ENCODE results near the gene STOML2.

STOML2 gene

GRCh38 chr9:35072461-35073278, 30.3 kb downstream of the STOML2 start, which contains the start of gene VCP:
Gene VCP, minus strand, starts transcription at chr9:35072625. Its CDS starts 272 bp downstream, at chr9:35072353.
- peak; percentile 99 for DNase-seq (ENCODE audit: low read depth)

GRCh38 chr9:35071814-35072460, 31.0 kb downstream of the STOML2 start:
- peak; percentile 82 for DNase-seq (ENCODE audit: low read depth)

DNA sequence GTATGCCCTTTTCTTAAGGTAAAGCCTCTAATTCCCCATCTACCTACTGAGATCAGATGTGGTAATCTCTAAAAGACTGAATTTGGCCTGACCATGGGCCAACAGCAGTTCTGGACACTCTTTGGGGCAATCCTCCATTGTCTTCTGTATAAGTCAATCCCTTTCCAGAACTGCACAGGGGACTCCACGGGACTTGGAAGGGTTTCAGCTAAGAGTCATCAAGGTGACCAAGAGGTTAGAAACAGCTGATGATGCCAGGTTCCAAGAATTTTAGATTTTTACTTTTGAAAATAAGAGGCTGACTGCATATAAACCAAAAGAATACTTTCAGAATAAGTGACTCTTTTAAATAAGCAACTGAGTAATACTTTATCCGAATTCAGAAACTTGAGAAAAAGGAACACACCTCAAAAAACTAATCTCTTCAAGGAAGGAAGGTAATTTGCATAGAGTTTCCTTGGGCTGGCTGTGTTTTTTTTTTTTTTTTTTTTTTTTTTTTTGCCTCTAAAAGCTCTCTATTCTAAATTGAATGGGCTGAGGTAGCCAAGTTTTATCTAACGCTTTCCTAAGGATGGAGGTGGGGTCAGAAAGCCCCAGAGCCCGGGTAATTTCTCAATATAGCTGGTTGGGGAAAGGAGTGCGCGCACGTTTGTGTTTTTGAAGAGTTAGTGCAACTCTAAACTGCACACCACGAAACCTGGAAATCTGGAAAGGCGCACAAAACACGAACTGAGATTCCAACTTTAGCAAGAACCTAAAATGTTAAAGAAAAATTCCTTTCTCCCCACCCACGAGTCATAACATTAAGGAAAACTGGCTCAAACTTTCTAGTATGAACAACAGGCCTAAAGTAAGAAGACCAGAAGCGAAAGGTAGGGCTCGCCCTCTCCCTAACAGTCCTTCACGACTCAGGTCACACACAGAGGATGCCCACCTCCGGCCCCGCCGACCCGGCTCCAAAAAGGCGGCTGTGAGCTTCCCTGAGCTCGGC, 31.8 kb downstream of the STOML2 start:
- peak; percentile 29 for DNase-seq (ENCODE audit: low read depth)

- DNase-seq (ENCODE audit: low read depth): no peak
These were observed 33.9 kb downstream of the STOML2 start for GRCh38 chr9:35069020-35069419.

DNA sequence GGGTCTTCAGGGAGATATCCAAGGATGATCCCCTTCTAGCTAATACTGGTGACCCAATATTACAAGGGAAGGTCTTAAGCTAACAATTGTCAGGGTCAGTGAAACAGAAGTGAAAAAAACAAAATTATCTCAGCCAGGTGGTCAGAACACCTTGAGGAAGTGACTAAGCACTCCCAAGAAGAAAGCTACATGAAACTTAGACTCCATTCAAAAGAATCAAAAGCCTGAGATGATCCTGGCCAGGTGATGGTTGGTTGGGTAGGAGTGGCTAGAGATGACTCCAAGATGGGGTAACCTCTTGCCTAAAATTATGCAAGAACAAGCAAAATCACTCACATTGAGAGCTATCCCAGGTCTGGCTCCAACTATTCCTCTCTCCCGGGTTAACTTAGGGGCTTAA, 35.9 kb downstream of the STOML2 start:
- no peak for DNase-seq (ENCODE audit: low read depth)

DNA sequence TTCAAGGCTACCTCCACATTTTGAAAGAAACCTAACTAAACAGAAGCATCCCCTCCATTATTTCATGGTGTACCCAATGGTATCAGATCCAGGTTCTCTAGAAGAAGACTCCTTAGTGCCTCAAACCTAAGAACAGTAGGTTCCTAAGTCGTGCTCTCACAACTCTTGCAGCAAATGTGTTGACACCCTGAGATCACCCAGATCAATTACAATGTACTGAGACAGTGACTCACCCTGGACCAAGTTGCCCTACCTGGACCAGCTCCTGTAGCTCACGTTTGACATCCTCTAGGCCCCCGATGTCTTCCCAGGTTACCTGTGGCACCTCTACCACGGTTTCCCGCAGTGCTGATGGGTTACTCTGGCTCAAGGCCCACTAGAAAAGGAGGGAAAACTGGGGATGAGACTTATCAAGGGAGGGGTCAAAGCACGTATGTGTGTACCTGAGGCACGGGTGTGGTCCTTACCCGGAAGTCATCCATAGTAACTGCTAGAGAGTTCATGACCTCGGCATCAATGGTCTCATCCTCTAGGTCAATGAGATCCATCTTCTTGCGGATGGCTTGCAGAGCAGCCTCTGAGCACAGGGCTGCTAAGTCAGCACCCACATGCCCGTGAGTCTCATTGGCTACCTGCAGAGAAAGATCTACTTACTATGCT, 42.3 kb downstream of the STOML2 start:
- DNase-seq (ENCODE audit: low read depth): no peak

GRCh38 chr9:35059438-35059837, 43.5 kb downstream of the STOML2 start:
- no peak for DNase-seq (ENCODE audit: low read depth)

DNA sequence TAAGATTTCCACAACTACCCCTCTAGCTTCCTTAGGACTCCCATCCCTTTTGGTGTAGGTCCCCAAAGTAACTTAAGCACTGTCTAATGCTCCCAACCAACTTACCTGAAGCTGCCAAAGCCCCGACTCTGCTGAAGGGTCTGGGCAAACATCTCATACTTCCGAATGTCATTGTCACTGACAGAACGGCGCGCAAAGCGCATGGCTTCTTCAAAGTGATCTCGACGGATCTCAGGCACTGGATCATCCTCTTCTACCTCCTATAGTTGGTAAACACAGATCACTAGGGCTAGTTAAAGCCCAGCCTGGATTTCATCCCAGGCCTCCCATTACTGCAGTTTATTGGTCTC, 45.7 kb downstream of the STOML2 start:
- DNase-seq (ENCODE audit: low read depth): no peak

GRCh38 chr9:35056571-35057270, 46.2 kb downstream of the STOML2 start:
- no peak for DNase-seq (ENCODE audit: low read depth)

DNA sequence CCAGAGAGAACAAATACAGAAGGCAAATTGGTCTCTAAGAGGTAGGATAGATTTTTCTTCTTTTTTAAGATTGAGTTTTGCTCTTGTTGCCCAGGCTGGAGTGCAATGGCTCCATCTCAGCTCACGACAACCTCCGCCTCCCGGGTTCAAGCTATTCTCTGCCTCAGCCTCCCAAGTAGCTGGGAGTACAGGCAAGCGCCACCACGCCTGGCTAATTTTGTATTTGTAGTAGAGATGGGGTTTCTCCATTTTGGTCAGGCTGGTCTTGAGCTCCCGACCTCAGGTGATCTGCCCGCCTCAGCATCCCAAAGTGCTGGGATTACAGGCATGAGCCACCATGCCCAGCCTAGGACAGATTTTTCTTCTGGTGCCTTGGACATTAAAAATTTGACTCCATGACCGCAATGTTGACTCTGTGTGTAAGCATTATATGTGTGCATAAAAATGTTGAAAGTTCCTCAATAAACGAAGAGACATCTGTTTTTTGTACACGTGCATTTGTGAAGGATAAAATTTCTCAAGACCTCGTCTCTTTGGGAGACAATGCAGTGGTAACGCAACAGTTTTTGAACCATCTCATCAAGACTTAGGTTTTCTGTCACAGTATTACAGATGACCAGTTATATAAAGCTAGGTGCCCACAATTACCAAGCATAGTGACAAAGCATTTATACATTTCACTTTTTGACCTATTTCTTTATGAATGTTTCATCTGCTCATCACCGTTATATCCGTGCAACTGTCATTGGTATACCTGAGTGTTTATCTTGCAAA, 47.9 kb downstream of the STOML2 start:
- no peak for DNase-seq (ENCODE audit: low read depth)

DNA sequence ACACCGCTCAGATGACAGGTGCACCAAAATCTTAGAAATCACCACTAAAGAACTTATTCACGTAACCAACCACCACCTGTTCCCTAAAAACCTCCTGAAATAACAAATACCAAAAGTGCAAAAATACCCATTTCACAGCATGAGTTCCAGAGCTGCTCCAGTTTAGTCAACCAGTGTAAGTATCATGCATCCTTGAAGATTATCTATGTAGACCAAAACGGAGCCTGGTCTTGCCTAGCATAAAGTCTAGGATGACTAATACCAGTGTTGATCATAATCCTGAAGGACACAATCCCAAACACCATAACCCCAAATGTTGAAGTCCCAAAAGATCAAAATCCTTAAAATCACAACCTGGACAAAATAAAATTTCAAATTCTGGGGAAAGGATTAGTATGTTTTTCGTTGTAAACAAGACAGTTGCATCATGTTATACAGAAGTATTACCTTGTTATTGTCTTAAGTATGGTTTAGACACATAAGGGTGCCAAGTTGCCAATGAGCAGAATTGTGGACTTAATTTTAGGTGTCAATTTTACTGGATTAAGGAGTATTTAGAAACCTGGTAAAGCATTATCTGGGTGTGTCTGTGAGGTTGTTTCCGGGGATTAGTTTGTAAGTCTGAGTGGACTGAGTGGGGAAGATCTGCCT, 48.6 kb downstream of the STOML2 start:
- DNase-seq (ENCODE audit: low read depth): no peak

GRCh38 chr9:35051069-35051967, 51.6 kb downstream of the STOML2 start:
- peak; percentile 63 for DNase-seq (ENCODE audit: low read depth)
